Astrocyte (in vitro differentiated cells and primary cell): ENCODE data around the gene ATP1A3. TPM values are rescaled to one million over a fixed set of nuclear protein-coding genes. Genes with fewer than 3 reads are reported as not detected.
A peak's percentile ranks its signal among the peaks of the same experiment; 100 is the strongest.

Experiments used
- DNase-seq: peaks from one replicate; pipeline ENCODE4 v3.0.0-alpha.2; 2010; ENCODE audit warnings: low read depth
- FAIRE-seq: peaks from 2 replicates; lab custom pipeline; 2011; peaks lifted over from hg19 to GRCh38; lab: Jason Lieb, UNC
- H2AFZ ChIP-seq: 2 replicates; pipeline ENCODE4 v1.6.0; 2012; ENCODE audit warnings: low read depth, low read length, inconsistent platforms
- H3K27ac ChIP-seq: 2 replicates; pipeline ENCODE4 v1.5.1; 2011; ENCODE audit warnings: low read depth, low read length, inconsistent platforms
- H3K27me3 ChIP-seq: 2 replicates; pipeline ENCODE4 v1.6.0; 2011; ENCODE audit warnings: low read length, inconsistent platforms; ENCODE audit not compliant: insufficient read depth
- H3K36me3 ChIP-seq: 2 replicates; pipeline ENCODE4 v1.5.1; 2011; ENCODE audit warnings: low read length, inconsistent platforms; ENCODE audit not compliant: insufficient read depth
- H3K4me1 ChIP-seq: 2 replicates; pipeline ENCODE4 v1.5.1; 2011; ENCODE audit warnings: low read length, inconsistent platforms; ENCODE audit not compliant: insufficient read depth
- H3K4me2 ChIP-seq: 2 replicates; pipeline ENCODE4 v1.6.0; 2012; ENCODE audit warnings: low read length, inconsistent platforms
- H3K4me3 ChIP-seq: 2 replicates; pipeline ENCODE4 v1.5.1; 2011; ENCODE audit warnings: low read depth, mild to moderate bottlenecking, low read length, inconsistent platforms; ENCODE audit not compliant: insufficient read depth
- H3K79me2 ChIP-seq: 2 replicates; pipeline ENCODE4 v1.6.0; 2012; ENCODE audit warnings: mild to moderate bottlenecking, low read length, inconsistent platforms; ENCODE audit not compliant: insufficient read depth
- H3K9ac ChIP-seq: 2 replicates; pipeline ENCODE4 v1.6.0; 2012; ENCODE audit warnings: mild to moderate bottlenecking, low read length, inconsistent platforms
- H3K9me3 ChIP-seq: 2 replicates; pipeline ENCODE4 v1.5.1; 2012; ENCODE audit warnings: low read depth, mild to moderate bottlenecking, low read length, inconsistent platforms; ENCODE audit not compliant: insufficient read depth
- H4K20me1 ChIP-seq: 2 replicates; pipeline ENCODE4 v1.6.0; 2012; ENCODE audit warnings: low read length, inconsistent platforms; ENCODE audit not compliant: insufficient read depth
- H3K27ac Mint-ChIP-seq: one replicate; pipeline ENCODE4 v1.8.0; 2021; ENCODE audit warnings: mild to moderate bottlenecking, mixed read lengths; ENCODE audit not compliant: unreplicated experiment
- H3K27me3 Mint-ChIP-seq: one replicate; pipeline ENCODE4 v1.8.0; 2021; ENCODE audit warnings: low read depth, mixed read lengths; ENCODE audit not compliant: unreplicated experiment
- H3K36me3 Mint-ChIP-seq: one replicate; pipeline ENCODE4 v1.8.0; 2021; ENCODE audit warnings: low read depth, mixed read lengths; ENCODE audit not compliant: unreplicated experiment
- H3K4me1 Mint-ChIP-seq: one replicate; pipeline ENCODE4 v1.8.0; 2021; ENCODE audit warnings: low read depth, mixed read lengths; ENCODE audit not compliant: unreplicated experiment
- H3K4me3 Mint-ChIP-seq: one replicate; pipeline ENCODE4 v1.8.0; 2021; ENCODE audit warnings: mild to moderate bottlenecking, moderate library complexity, mixed read lengths; ENCODE audit not compliant: unreplicated experiment
- H3K9me3 Mint-ChIP-seq: one replicate; pipeline ENCODE4 v1.8.0; 2021; ENCODE audit warnings: mild to moderate bottlenecking, mixed read lengths; ENCODE audit not compliant: unreplicated experiment
- CTCF ChIP-seq: IDR thresholded peaks from 2 replicates; pipeline ENCODE4 v1.5.1; 2011; ENCODE audit warnings: low read depth, mild to moderate bottlenecking, inconsistent platforms, low read length, moderate library complexity; ENCODE audit not compliant: insufficient read depth
- EZH2 ChIP-seq: IDR thresholded peaks from 2 replicates; pipeline ENCODE4 v1.6.1; 2012; ENCODE audit warnings: mild to moderate bottlenecking, low read length, inconsistent platforms; ENCODE audit not compliant: insufficient read depth
- total RNA-seq: library from RNA; stranded (reverse); gene quantifications from 2 replicates; pipeline ENCODE4 v1.2.1, GENCODE V29; 2021

Gene ATP1A3
- total RNA-seq, 1 donor from 2014 or later = 3.4 TPM

DNA sequence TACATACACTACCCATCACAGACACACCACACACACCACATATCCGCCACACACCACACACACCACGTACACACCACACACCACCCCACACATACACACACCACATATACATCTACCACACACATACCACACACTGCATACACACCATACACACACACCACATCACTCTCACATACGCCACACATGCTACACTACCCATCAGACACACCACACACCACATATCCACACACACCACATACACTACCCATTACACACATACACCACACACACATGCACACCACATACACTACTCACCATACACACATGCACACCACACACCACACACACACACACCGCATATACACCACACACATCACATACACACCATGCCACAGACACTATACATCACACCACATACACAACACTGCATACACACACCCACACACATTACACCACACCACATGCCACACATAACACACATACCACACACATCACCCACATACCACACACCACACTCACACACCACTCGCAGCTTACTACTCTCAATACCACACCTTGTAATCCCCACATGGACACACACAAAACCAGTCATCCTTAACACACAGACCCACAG lies 75.3 kb downstream of the ATP1A3 start:
- Mint-ChIP-seq H3K27ac (no peak overlapping the region), H3K36me3 (no peaks in the 10 kb centered on the region), H3K9me3 (peaks cover 4% of the 10 kb centered on the region), H3K4me1 (no peaks in the 10 kb centered on the region), H3K4me3 (no peak overlapping the region), H3K27me3 (peaks cover 22% of the 10 kb centered on the region)
- H3K9ac ChIP-seq = no peak overlapping the region
- FAIRE-seq (no peak), DNase-seq (peak; percentile 59)
- no peak overlapping the region for H3K4me2 ChIP-seq
- H3K79me2 ChIP-seq = no peaks in the 10 kb centered on the region
- H2AFZ ChIP-seq = no peak overlapping the region
- H3K27me3 ChIP-seq = peaks cover 86% of the 10 kb centered on the region
- TF ChIP-seq CTCF = no peak
- TF ChIP-seq EZH2 = no peak
- H4K20me1 ChIP-seq = peaks cover 20% of the 10 kb centered on the region
- H3K36me3 ChIP-seq = no peaks in the 10 kb centered on the region
- no peaks in the 10 kb centered on the region for H3K4me1 ChIP-seq
- peaks cover 14% of the 10 kb centered on the region for H3K9me3 ChIP-seq
- no peak overlapping the region for H3K27ac ChIP-seq
- no peak overlapping the region for H3K4me3 ChIP-seq

- Histone ChIP-seq H3K79me2 (no peaks in the 10 kb centered on the region), H2AFZ (no peak overlapping the region), H3K9me3 (peaks cover 14% of the 10 kb centered on the region), H3K4me2 (no peak overlapping the region), H3K4me3 (no peak overlapping the region), H4K20me1 (peaks cover 24% of the 10 kb centered on the region), H3K36me3 (no peaks in the 10 kb centered on the region), H3K27me3 (peaks cover 87% of the 10 kb centered on the region), H3K27ac (no peak overlapping the region), H3K4me1 (no peaks in the 10 kb centered on the region), H3K9ac (no peak overlapping the region)
- no peak for FAIRE-seq
- peaks cover 1% of the 10 kb centered on the region for H3K9me3 Mint-ChIP-seq
- TF ChIP-seq CTCF (no peak), EZH2 (no peak)
- no peaks in the 10 kb centered on the region for H3K4me1 Mint-ChIP-seq
- H3K36me3 Mint-ChIP-seq = no peaks in the 10 kb centered on the region
- H3K27me3 Mint-ChIP-seq = peaks cover 21% of the 10 kb centered on the region
- DNase-seq = no peak
- H3K27ac Mint-ChIP-seq = no peak overlapping the region
- no peak overlapping the region for H3K4me3 Mint-ChIP-seq
Measured at GRCh38 chr19:41918095-41918494, 75.9 kb downstream of the ATP1A3 start.

GRCh38 chr19:41917676-41918075 lies 76.4 kb downstream of the ATP1A3 start:
- FAIRE-seq (no peak), DNase-seq (no peak)
- no peak overlapping the region for H2AFZ ChIP-seq
- no peak overlapping the region for H3K9ac ChIP-seq
- no peak overlapping the region for H3K27ac Mint-ChIP-seq
- TF ChIP-seq CTCF (no peak), EZH2 (no peak)
- H3K4me1 ChIP-seq = no peaks in the 10 kb centered on the region
- peaks cover 20% of the 10 kb centered on the region for H3K27me3 Mint-ChIP-seq
- H3K79me2 ChIP-seq = no peaks in the 10 kb centered on the region
- H3K9me3 Mint-ChIP-seq = no peaks in the 10 kb centered on the region
- H3K27ac ChIP-seq = no peak overlapping the region
- H3K36me3 ChIP-seq = no peaks in the 10 kb centered on the region
- peaks cover 14% of the 10 kb centered on the region for H3K9me3 ChIP-seq
- H3K4me3 Mint-ChIP-seq = no peak overlapping the region
- no peak overlapping the region for H3K4me2 ChIP-seq
- no peaks in the 10 kb centered on the region for H3K36me3 Mint-ChIP-seq
- H3K27me3 ChIP-seq = peaks cover 83% of the 10 kb centered on the region
- peaks cover 24% of the 10 kb centered on the region for H4K20me1 ChIP-seq
- no peak overlapping the region for H3K4me3 ChIP-seq
- no peaks in the 10 kb centered on the region for H3K4me1 Mint-ChIP-seq
